GM10266 (cell line): Measurements from ENCODE around the gene DALRD3.

Experiments
- DNase-seq: peaks from one replicate; pipeline ENCODE4 v3.0.0; 2012; ENCODE audit errors: extremely low spot score
- TF ChIP-seq, protein P1 (sequence below): IDR thresholded peaks from 2 replicates; pipeline ENCODE4 v1.5.1; 2012; ENCODE audit warnings: mild to moderate bottlenecking, low read depth; ENCODE audit not compliant: control insufficient read depth, insufficient read depth; ENCODE audit errors: missing control alignments

DALRD3 gene

DNA sequence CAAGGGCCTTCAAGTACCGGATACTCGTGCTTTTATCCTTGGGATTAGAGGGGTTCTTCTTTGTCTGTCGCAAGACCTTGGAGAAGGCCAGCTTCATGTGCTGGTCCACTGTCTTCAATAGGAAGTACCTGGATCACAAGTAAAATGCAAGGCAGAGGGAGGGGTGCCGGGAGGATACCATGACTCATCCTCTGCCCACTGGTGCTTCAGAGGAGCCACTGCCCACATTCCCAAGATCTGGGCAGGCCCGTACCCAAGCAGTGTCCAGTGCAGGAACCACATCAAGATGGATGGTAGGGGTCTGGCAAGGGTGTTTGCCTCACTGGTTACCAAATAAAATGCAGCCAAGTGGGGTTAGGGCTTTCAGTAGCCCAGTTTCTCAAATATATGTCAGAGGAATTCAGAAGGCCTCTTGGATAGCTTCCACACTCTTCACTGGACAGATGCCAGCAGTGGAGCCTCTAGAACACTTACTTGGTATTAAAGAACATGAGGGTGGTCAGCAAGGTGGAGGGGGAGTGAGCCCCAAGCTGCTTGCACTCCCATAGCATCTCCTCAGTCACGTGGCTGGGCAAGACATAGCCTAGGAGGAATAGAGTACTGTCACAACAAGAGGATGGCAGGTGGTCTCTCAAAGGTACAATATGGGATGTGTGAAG is 14.4 kb upstream of the DALRD3 start:
- TF ChIP-seq, protein P1, sequence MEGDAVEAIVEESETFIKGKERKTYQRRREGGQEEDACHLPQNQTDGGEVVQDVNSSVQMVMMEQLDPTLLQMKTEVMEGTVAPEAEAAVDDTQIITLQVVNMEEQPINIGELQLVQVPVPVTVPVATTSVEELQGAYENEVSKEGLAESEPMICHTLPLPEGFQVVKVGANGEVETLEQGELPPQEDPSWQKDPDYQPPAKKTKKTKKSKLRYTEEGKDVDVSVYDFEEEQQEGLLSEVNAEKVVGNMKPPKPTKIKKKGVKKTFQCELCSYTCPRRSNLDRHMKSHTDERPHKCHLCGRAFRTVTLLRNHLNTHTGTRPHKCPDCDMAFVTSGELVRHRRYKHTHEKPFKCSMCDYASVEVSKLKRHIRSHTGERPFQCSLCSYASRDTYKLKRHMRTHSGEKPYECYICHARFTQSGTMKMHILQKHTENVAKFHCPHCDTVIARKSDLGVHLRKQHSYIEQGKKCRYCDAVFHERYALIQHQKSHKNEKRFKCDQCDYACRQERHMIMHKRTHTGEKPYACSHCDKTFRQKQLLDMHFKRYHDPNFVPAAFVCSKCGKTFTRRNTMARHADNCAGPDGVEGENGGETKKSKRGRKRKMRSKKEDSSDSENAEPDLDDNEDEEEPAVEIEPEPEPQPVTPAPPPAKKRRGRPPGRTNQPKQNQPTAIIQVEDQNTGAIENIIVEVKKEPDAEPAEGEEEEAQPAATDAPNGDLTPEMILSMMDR = no peak
- DNase-seq = no peak

DNA sequence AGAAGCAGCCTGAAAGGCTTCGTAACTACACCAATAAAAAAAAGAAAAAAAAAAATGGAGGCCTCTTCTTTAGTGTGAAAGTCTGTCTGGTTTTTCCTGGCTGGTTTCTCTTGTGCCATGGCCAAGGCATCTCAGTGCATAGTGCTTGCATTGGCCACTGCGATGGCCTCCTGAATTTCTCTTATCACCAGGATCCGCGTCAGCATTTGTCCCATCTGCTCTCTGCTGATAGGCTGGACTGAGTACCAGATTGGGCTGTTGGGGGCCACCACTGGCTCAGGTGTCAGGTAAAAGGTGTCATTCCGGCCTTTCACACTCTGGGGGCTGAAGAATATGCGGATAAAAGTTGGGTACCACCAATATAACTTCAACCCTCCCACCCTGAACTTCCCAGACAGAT is 11.9 kb upstream of the DALRD3 start:
- TF ChIP-seq, protein P1 = no peak
- DNase-seq = no peak

DNA sequence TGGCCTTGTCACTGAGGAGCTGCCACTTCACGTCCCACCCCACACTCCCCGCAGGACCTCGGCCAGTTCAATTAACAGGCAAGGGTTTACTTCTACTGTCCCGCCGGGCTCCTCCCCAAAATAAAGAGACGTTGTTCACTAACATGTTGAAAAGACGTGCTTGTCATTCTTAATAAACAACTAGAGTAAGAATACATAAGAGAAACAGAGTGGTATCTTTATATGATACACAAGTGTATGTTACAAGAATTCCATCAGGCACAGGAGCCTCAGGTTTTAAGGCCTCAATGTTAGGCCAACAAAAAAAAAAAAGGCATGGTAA is 11.1 kb upstream of the DALRD3 start:
- TF ChIP-seq, protein P1 = no peak

DNA sequence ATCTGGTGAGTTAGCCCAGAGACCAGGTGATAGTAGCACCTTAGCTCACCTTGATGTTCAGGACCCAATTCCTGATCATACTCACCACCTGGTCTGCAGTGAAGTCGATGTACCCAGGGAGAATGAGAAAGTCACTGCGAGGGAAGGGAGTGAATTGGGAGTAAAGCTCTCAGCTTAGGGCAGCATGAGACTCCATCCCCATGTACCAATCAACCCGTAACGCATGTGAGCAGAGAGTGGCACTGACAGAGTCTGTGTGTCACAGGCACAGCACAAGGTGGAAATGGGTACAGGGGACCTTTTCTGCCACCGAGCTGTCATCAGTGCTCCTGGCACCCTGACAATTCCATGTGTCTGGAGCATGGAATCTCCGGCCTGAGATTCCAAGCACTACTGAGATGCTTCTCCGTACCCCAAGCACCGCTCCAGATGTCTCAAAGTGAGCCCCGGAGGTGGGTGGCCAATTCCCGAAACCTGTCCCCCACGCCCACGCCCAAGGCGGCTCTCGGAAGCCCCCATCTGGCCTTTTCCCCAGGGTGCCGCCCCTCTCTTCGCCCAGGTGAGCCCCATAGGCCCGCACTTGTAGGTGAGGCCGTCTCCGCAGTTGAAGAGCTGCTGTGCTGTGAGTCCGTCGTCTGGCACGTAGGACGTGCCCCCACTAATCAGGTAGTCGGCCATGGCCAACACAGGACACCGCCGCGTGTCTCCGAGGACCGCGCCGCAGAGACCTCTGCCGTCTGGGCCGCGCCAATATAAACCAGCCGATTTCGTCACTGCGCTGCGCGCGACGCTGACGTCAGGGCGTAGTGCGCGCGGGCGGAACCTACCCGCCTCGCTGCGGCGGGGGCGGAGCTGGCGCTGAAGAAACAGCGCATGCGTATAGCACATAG is 10.5 kb upstream of the DALRD3 start, which contains the start of gene IMPDH2:
TSS of gene IMPDH2 (minus strand) at position 726 of the 890 bp plus-strand sequence. CDS start at position 678, 48 bp downstream.
- TF ChIP-seq, protein P1 = peak; percentile 38
- peak; percentile 89 for DNase-seq

More for the DNA sequence above, 11.1 kb upstream of the DALRD3 start:
- DNase-seq = no peak

DNA sequence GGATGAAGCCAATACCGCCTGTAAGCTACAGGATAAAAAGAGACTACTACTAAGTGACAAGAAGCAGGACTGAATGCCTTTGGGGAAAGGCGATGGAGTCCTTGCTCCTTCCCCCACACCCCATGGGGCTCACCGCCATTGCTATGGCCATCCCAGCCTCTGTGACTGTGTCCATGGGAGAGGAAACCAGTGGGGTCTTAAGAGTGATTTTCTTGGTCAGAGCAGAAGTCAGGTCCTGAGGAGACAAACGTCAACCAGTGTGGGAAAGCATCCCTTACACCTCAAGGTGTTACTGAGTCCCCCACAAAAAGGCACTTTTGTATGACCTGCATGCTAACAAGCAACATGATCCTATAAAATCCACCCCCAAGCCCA is 9.9 kb upstream of the DALRD3 start:
- no peak for DNase-seq
- TF ChIP-seq, protein P1 = no peak

DNA sequence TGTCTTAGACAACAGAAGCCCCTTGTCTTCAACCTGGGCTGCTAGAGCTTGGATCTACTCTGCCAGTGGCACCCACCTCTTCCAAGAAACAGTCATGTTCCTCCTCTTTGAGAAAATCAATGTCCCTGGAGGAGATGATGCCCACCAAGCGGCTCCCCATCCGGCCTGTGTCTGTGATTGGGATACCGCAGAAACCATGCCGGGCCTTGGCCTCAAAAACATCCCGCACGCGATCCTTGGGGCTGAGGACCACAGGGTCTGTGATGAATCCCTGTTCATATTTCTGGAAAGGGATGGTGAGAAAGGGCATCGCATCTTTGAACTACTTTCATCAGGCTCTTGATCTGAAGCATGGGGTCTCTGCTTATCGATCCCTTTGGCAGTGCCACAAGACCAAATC is 9.3 kb upstream of the DALRD3 start:
- no peak for DNase-seq
- TF ChIP-seq, protein P1 = no peak

DNA sequence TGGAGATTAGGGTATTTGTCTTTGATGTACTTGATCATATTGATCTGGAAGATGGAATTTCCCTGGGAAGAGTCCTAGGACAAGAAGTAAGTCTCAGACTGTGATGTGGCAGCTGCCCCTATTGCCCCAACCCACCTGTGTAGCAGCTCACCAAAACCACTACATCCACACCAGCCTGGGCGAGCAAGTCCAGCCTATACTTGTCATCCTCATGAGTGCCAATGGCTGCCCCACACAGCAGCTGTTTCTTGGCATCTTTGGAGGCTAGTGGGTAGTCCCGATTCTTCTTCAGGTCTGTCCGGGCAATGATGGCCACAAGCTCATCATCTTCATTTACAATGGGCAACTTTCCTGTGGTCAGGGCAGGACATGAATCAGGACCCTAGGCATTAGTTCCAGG is 8.2 kb upstream of the DALRD3 start:
- TF ChIP-seq, protein P1 = no peak
- no peak for DNase-seq
